Loucy (cell line): ENCODE data around the gene KIFC1.

Experiments
- CTCF ChIP-seq: fragments of 200-600 bp; sonication (generic); conservative IDR thresholded peaks from 2 replicates; pipeline ENCODE4 v1.5.1; 2014; ENCODE audit warnings: mild to moderate bottlenecking, antibody characterized with exemption, low read length
- EZH2phosphoT487 ChIP-seq: fragments of 200-600 bp; IDR thresholded peaks from 2 replicates; pipeline ENCODE4 v1.6.1; 2018; ENCODE audit warnings: antibody characterized with exemption, mild to moderate bottlenecking, moderate library complexity, borderline replicate concordance

GRCh38 chr6:33452496-33452895 lies 60.9 kb downstream of the KIFC1 start:
- TF ChIP-seq CTCF: no peak
- no peak for TF ChIP-seq EZH2phosphoT487
